IMR-90 (cell line): Measurements from ENCODE around the gene GAREM1. TPM values are rescaled to one million over a fixed set of nuclear protein-coding genes. Genes with fewer than 3 reads are reported as not detected.

Experiments used
- ATAC-seq: fragments of 200-7000 bp; cut with Tn5 transposase; 2 replicates; pipeline ENCODE4 v1.9.1; 2020; ENCODE audit warnings: low read depth, mild to moderate bottlenecking, moderate library complexity
- BruUV-seq: library from RNA; stranded (reverse); fragments of 400-500 nt; replicated peaks from 2 replicates; lab custom pipeline; 2021; lab: Mats Ljungman, UMichigan
- CTCF ChIA-PET: fragments of 300-600 bp; formaldehyde crosslinking; extraction: SDS; loops from one replicate; lab custom pipeline; 2021; ENCODE audit warnings: antibody characterized with exemption; lab: Yijun Ruan, JAX
- POLR2A ChIA-PET: fragments of 300-600 bp; sonication (Branson Sonifier 250); formaldehyde crosslinking; loops from one replicate; lab custom pipeline; 2022; ENCODE audit warnings: antibody characterized with exemption; ENCODE audit not compliant: unreplicated experiment; lab: Charles Lee
- DNase-seq: peaks from one replicate; pipeline ENCODE4 v3.0.0; 2013
- H2AFZ ChIP-seq: replicated peaks from 2 replicates; pipeline ENCODE3; 2013; ENCODE audit warnings: low read length, mild to moderate bottlenecking; ENCODE audit not compliant: poor library complexity
- H2AK5ac ChIP-seq: 2 replicates; pipeline ENCODE4 v1.6.1; 2013; ENCODE audit warnings: low read depth, low read length, inconsistent platforms
- H2AK9ac ChIP-seq: replicated peaks from 2 replicates; pipeline ENCODE3; 2013; ENCODE audit warnings: mild to moderate bottlenecking, low read depth, low read length, moderate library complexity; ENCODE audit not compliant: poor library complexity
- H2BK120ac ChIP-seq: 2 replicates; pipeline ENCODE4 v1.6.1; 2013; ENCODE audit warnings: low read depth, low read length, inconsistent platforms
- H2BK15ac ChIP-seq: 3 replicates; pipeline ENCODE4 v1.6.1; 2013; ENCODE audit warnings: low read depth, low read length, inconsistent platforms
- H2BK20ac ChIP-seq: 2 replicates; pipeline ENCODE4 v1.6.1; 2013; ENCODE audit warnings: low read depth, mild to moderate bottlenecking, inconsistent platforms, low read length, moderate library complexity
- H2BK5ac ChIP-seq: 2 replicates; pipeline ENCODE4 v1.6.1; 2013; ENCODE audit warnings: mild to moderate bottlenecking, low read depth, low read length, inconsistent platforms; ENCODE audit not compliant: poor library complexity, severe bottlenecking
- H3K14ac ChIP-seq: replicated peaks from 2 replicates; pipeline ENCODE4 v1.6.1; 2013; ENCODE audit warnings: low read depth, low read length, inconsistent platforms
- H3K18ac ChIP-seq: 2 replicates; pipeline ENCODE4 v1.6.1; 2013; ENCODE audit warnings: low read depth, low read length, control low read depth
- H3K23ac ChIP-seq: 2 replicates; pipeline ENCODE4 v1.6.1; 2013; ENCODE audit warnings: low read depth, low read length, inconsistent platforms
- H3K27ac ChIP-seq: 2 replicates; pipeline ENCODE4 v1.5.1; 2013; ENCODE audit warnings: mild to moderate bottlenecking, control low read depth, low read length; ENCODE audit not compliant: insufficient read depth
- H3K27me3 ChIP-seq: 2 replicates; pipeline ENCODE4 v1.6.1; 2013; ENCODE audit warnings: low read length; ENCODE audit not compliant: control insufficient read depth, insufficient read depth
- H3K36me3 ChIP-seq: 2 replicates; pipeline ENCODE4 v1.6.1; 2013; ENCODE audit warnings: low read length, mixed read lengths; ENCODE audit not compliant: control insufficient read depth, insufficient read depth
- H3K4ac ChIP-seq: 2 replicates; pipeline ENCODE4 v1.6.1; 2013; ENCODE audit warnings: low read depth, low read length, inconsistent platforms
- H3K4me1 ChIP-seq: 2 replicates; pipeline ENCODE4 v1.6.1; 2013; ENCODE audit warnings: low read length, mixed read lengths; ENCODE audit not compliant: control insufficient read depth, insufficient read depth
- H3K4me2 ChIP-seq: 2 replicates; pipeline ENCODE4 v1.6.1; 2013; ENCODE audit warnings: low read depth, mild to moderate bottlenecking, control low read depth, low read length, moderate library complexity
- H3K4me3 ChIP-seq: 2 replicates; pipeline ENCODE4 v1.5.1; 2013; ENCODE audit warnings: low read depth, mild to moderate bottlenecking, control low read depth, low read length, moderate library complexity; ENCODE audit not compliant: insufficient read depth
- H3K56ac ChIP-seq: 2 replicates; pipeline ENCODE4 v1.6.1; 2013; ENCODE audit warnings: low read length, inconsistent platforms; ENCODE audit not compliant: insufficient read depth; ENCODE audit errors: extremely low read depth
- H3K79me1 ChIP-seq, 2 experiments: 2 replicates each; pipeline ENCODE4 v1.6.1; 2013; ENCODE audit warnings: low read length in 2 of 2, inconsistent platforms in 1 of 2, low read depth in 1 of 2
- H3K9ac ChIP-seq: 2 replicates; pipeline ENCODE4 v1.6.1; 2013; ENCODE audit warnings: low read depth, low read length, control low read depth
- H3K9me1 ChIP-seq: 2 replicates; pipeline ENCODE4 v1.6.1; 2013; ENCODE audit warnings: low read length, inconsistent platforms; ENCODE audit not compliant: insufficient read depth
- H3K9me3 ChIP-seq: 2 replicates; pipeline ENCODE4 v1.6.1; 2013; ENCODE audit warnings: low read length; ENCODE audit not compliant: control insufficient read depth, insufficient read depth
- H4K20me1 ChIP-seq: 2 replicates; pipeline ENCODE4 v1.6.1; 2013; ENCODE audit warnings: low read length, inconsistent platforms; ENCODE audit not compliant: insufficient read depth
- H4K5ac ChIP-seq: 2 replicates; pipeline ENCODE4 v1.6.1; 2013; ENCODE audit warnings: mild to moderate bottlenecking, low read depth, low read length, control low read depth
- H4K8ac ChIP-seq, 2 experiments: 2 replicates each; pipeline ENCODE4 v1.6.1; 2013; ENCODE audit warnings: low read depth in 2 of 2, low read length in 2 of 2, control low read depth in 1 of 2, inconsistent platforms in 1 of 2
- H4K91ac ChIP-seq: 2 replicates; pipeline ENCODE4 v1.6.1; 2013; ENCODE audit warnings: low read depth, low read length, inconsistent platforms; ENCODE audit not compliant: insufficient read depth
- CEBPB ChIP-seq: IDR thresholded peaks from 2 replicates; pipeline ENCODE4 v1.6.1; 2012; ENCODE audit warnings: low read depth, low read length, improper control_type of control experiment
- MAFK ChIP-seq: IDR thresholded peaks from 2 replicates; pipeline ENCODE4 v1.6.1; 2012; ENCODE audit warnings: low read depth, low read length, improper control_type of control experiment
- WGBS, 2 experiments: methylation state at CpG; one replicate each; pipeline versions ENCODE4 v1.1.5 to v1.1.7; 2013; ENCODE audit warnings: missing lambda C conversion rate in 2 of 2; ENCODE audit not compliant: insufficient read length in 1 of 2; ENCODE audit errors: extremely low coverage in 2 of 2; 5-methylcytosine and 5-hydroxymethylcytosine counted together
- dilution Hi-C: fragments of 300-500 bp; cut with HindIII; formaldehyde crosslinking; loops from one replicate; pipeline ENCODE4 v1.14.3; 2018; ENCODE audit warnings: low sequenced_read_pairs; ENCODE audit not compliant: unreplicated experiment
- in situ Hi-C: fragments of 300-500 bp; cut with MboI; formaldehyde crosslinking; loops from 3 replicates; pipeline ENCODE4 v1.14.3; 2019; ENCODE audit warnings: low sequenced_read_pairs, inconsistent platforms, mixed read lengths
- intact Hi-C: fragments of 100-400 bp; cut with micrococcal nuclease; formaldehyde crosslinking; loops from 2 replicates; pipeline ENCODE4 v1.10.0; 2022
- polyA plus RNA-seq, 3 experiments: library from polyadenylated mRNA; depleted of rRNA; stranded (reverse); fragments of >200 nt; gene quantifications; 2 replicates each; pipeline ENCODE4 v1.2.3, GENCODE V29; 2012; ENCODE audit warnings: low replicate concordance in 1 of 3
- total RNA-seq: library from RNA; depleted of rRNA; stranded (reverse); fragments of >200 nt; gene quantifications from 2 replicates; pipeline ENCODE4 v1.2.3, GENCODE V29; 2012

Gene GAREM1
- total and polyA plus RNA-seq, 2 of the 4 experiments (the other 2 are of a cell fraction): 1.4 to 2.3 TPM

DNA sequence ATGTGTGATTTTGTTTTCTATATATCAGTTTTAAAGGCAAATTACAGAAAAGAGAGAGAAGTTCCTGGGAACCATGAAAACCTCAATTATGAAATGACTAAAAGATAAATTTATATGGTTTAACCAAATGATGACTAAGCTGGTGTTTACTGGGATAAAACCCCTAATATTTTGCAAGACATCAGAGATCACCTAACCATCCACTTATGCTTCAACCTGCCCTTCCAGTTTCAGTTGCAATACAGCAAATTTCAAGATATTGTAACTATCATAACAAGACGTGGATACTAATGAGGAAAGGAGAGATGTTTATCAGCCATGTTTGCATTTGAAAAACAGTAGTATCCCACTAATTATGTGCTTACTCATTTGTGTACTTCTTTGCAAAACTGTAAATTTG is 108.2 kb downstream of the GAREM1 start:
- in situ Hi-C loops: no loop called here
- Histone ChIP-seq H3K9me3 (no peaks in the 10 kb centered on the region), H3K4me1 (peaks cover 2% of the 10 kb centered on the region; the same call in 1 of the 2 replicates), H4K5ac (no peak overlapping the region), H2BK20ac (no peak overlapping the region), H4K91ac (no peak overlapping the region), H3K36me3 (no peaks in the 10 kb centered on the region), H3K27ac (no peak overlapping the region), H3K4me3 (no peak overlapping the region), H3K4ac (no peak overlapping the region), H2AK9ac (no peak overlapping the region), H3K23ac (no peak overlapping the region), H3K14ac (no peak overlapping the region), H3K56ac (no peak overlapping the region), H3K9ac (no peak overlapping the region), H3K9me1 (no peaks in the 10 kb centered on the region), H4K8ac (no peak overlapping the region), H2AK5ac (no peak overlapping the region), H3K79me1 (no peaks in the 10 kb centered on the region; a peak in 1 of 4 replicates), H2BK120ac (no peak overlapping the region), H3K18ac (no peak overlapping the region), H2BK5ac (no peak overlapping the region), H2BK15ac (no peak overlapping the region), H4K20me1 (no peaks in the 10 kb centered on the region), H3K27me3 (no peaks in the 10 kb centered on the region), H3K4me2 (no peak overlapping the region), H2AFZ (no peak overlapping the region)
- ChIA-PET CTCF (interaction anchor here (0.8 kb wide), 1 partner anchor 10 kb away, joined by 3 read pairs; no protein-coding TSS in a partner anchor), POLR2A (no interaction called here)
- dilution Hi-C loops: no loop called here
- no CpG with 5 or more reads among the region's 1 CpG for WGBS, 2 experiments
- TF ChIP-seq MAFK (no peak), CEBPB (0 out of 2 replicates have a peak, but pooled peaks have one; percentile 12)
- no peak for ATAC-seq
- intact Hi-C loops: loop anchor here (5.0 kb wide), 1 partner anchor 105 kb away; no protein-coding TSS in a partner anchor
- peak; percentile 28 for DNase-seq
- BruUV-seq: no TSS peak
